OCI-LY7 (cell line): Measurements from ENCODE around the gene ECSIT. TPM values are rescaled to one million over a fixed set of nuclear protein-coding genes. Genes with fewer than 3 reads are reported as not detected.

Experiments used
- BruUV-seq: library from RNA; stranded (reverse); fragments of 400-500 nt; replicated peaks from 2 replicates; lab custom pipeline; 2021; lab: Mats Ljungman, UMichigan
- CTCF ChIA-PET: fragments of 300-600 bp; sonication (Branson Sonifier 250); formaldehyde crosslinking; loops from one replicate; lab custom pipeline; 2022; ENCODE audit warnings: antibody characterized with exemption; ENCODE audit not compliant: unreplicated experiment; lab: Charles Lee
- POLR2A ChIA-PET: fragments of 300-600 bp; sonication (Branson Sonifier 250); formaldehyde crosslinking; loops from one replicate; lab custom pipeline; 2022; ENCODE audit warnings: antibody characterized with exemption; lab: Charles Lee
- DNase-seq: peaks from one replicate; pipeline ENCODE4 v3.0.0-alpha.2; 2015; ENCODE audit warnings: low spot score
- H2AFZ ChIP-seq: fragments of 200-600 bp; sonication (generic), shearing (Covaris generic); 2 replicates; pipeline ENCODE4 v1.6.1; 2014; ENCODE audit warnings: mild to moderate bottlenecking, antibody characterized with exemption, low read length, moderate library complexity
- H3K27ac ChIP-seq: fragments of 200-600 bp; sonication (generic); 2 replicates; pipeline ENCODE4 v1.5.1; 2014; ENCODE audit warnings: mixed run types, low read depth, mild to moderate bottlenecking, moderate library complexity, low read length, inconsistent platforms; ENCODE audit not compliant: poor library complexity, severe bottlenecking
- H3K36me3 ChIP-seq: fragments of 200-600 bp; sonication (generic); 2 replicates; pipeline ENCODE4 v1.6.1; 2014; ENCODE audit warnings: mild to moderate bottlenecking, antibody characterized with exemption, low read length, moderate library complexity, mixed read lengths; ENCODE audit not compliant: insufficient read depth
- H3K4me1 ChIP-seq: fragments of 200-600 bp; sonication (generic); 2 replicates; pipeline ENCODE4 v1.5.1; 2014; ENCODE audit warnings: mild to moderate bottlenecking, low read length; ENCODE audit not compliant: insufficient read depth, poor library complexity, severe bottlenecking
- H3K4me2 ChIP-seq: fragments of 200-600 bp; sonication (generic); 2 replicates; pipeline ENCODE4 v1.6.1; 2014; ENCODE audit warnings: mild to moderate bottlenecking, low read length
- H3K4me3 ChIP-seq: fragments of 200-600 bp; sonication (generic); 2 replicates; pipeline ENCODE4 v1.5.1; 2014; ENCODE audit warnings: mild to moderate bottlenecking, low read depth, low read length; ENCODE audit not compliant: poor library complexity, severe bottlenecking
- H3K79me2 ChIP-seq: fragments of 200-600 bp; sonication (generic); 2 replicates; pipeline ENCODE4 v1.6.1; 2016; ENCODE audit warnings: low read depth, mild to moderate bottlenecking, low read length, moderate library complexity, mixed read lengths; ENCODE audit not compliant: insufficient read depth
- H3K9me2 ChIP-seq: fragments of 200-600 bp; sonication (generic); 2 replicates; pipeline ENCODE4 v1.6.1; 2016; ENCODE audit warnings: mild to moderate bottlenecking, low read length, mixed read lengths; ENCODE audit not compliant: insufficient read depth
- H3K9me3 ChIP-seq: fragments of 200-600 bp; sonication (generic); 2 replicates; pipeline ENCODE4 v1.6.1; 2014; ENCODE audit warnings: mild to moderate bottlenecking, mixed run types, low read length, mixed read lengths
- H4K20me1 ChIP-seq: fragments of 200-600 bp; sonication (generic); 2 replicates; pipeline ENCODE4 v1.6.1; 2014; ENCODE audit warnings: mild to moderate bottlenecking, antibody characterized with exemption, low read length, moderate library complexity, mixed read lengths; ENCODE audit not compliant: insufficient read depth
- EZH2phosphoT487 ChIP-seq: fragments of 200-600 bp; sonication (generic); IDR thresholded peaks from 2 replicates; pipeline ENCODE4 v1.6.1; 2018; ENCODE audit warnings: low read depth, borderline replicate concordance, mild to moderate bottlenecking, mixed run types, antibody characterized with exemption, low read length, moderate library complexity, mixed read lengths
- intact Hi-C: fragments of 100-400 bp; cut with micrococcal nuclease; formaldehyde crosslinking; loops from one replicate; pipeline ENCODE4 v1.10.0; 2022; ENCODE audit not compliant: unreplicated experiment
- total RNA-seq, 2 experiments: library from RNA; depleted of rRNA in 1 of 2; stranded (reverse); fragments of >200 nt in 1 of 2; shearing (Covaris generic) in 1 of 2; gene quantifications; 2 replicates each; pipeline ENCODE4 v1.2.3, GENCODE V29; 2014 to 2022
- TF ChIP-seq, protein P1 (sequence below): fragments of 200-600 bp; sonication (generic); conservative IDR thresholded peaks from 2 replicates; pipeline ENCODE4 v1.5.1; 2014; ENCODE audit warnings: mild to moderate bottlenecking, antibody characterized with exemption, low read length, moderate library complexity, mixed read lengths

ECSIT gene
- total RNA-seq, 2 experiments from 2014 or later = 40.6 to 59.5 TPM

DNA sequence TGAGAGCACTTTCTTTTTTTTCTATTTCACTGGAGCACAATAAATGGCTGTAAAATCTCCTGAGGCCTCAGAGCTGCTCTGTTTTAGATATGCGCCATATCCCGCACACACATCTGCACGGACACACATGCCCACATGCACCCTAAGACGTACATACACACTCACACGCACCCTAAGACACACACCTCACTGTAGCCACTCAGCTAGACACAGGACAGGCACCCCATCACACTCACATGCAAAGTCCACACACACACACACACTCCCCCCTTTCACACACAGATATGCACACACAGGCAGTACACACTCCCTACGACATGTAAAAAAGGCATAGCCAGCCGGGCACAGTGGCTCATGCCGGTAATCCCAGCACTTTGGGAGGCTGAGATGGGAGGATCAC lies 21.3 kb upstream of the ECSIT start:
- intact Hi-C loops = loop anchor here (5.0 kb wide), 1 partner anchor 37 kb away; no protein-coding TSS in a partner anchor
- CTCF ChIA-PET = no interaction called here
- no peaks in the 10 kb centered on the region for H4K20me1 ChIP-seq
- no peak for DNase-seq
- peaks cover 2% of the 10 kb centered on the region; the same call in 1 of the 2 replicates for H3K79me2 ChIP-seq
- POLR2A ChIA-PET = no interaction called here
- peaks cover 31% of the 10 kb centered on the region for H3K4me1 ChIP-seq
- no peak overlapping the region for H3K4me2 ChIP-seq
- no peaks in the 10 kb centered on the region for H3K9me2 ChIP-seq
- no peaks in the 10 kb centered on the region for H3K9me3 ChIP-seq
- no TSS peak for BruUV-seq
- no peak overlapping the region for H3K27ac ChIP-seq
- no peak for TF ChIP-seq EZH2phosphoT487
- TF ChIP-seq, protein P1, sequence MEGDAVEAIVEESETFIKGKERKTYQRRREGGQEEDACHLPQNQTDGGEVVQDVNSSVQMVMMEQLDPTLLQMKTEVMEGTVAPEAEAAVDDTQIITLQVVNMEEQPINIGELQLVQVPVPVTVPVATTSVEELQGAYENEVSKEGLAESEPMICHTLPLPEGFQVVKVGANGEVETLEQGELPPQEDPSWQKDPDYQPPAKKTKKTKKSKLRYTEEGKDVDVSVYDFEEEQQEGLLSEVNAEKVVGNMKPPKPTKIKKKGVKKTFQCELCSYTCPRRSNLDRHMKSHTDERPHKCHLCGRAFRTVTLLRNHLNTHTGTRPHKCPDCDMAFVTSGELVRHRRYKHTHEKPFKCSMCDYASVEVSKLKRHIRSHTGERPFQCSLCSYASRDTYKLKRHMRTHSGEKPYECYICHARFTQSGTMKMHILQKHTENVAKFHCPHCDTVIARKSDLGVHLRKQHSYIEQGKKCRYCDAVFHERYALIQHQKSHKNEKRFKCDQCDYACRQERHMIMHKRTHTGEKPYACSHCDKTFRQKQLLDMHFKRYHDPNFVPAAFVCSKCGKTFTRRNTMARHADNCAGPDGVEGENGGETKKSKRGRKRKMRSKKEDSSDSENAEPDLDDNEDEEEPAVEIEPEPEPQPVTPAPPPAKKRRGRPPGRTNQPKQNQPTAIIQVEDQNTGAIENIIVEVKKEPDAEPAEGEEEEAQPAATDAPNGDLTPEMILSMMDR = no peak
- H2AFZ ChIP-seq = no peak overlapping the region
- peaks cover 38% of the 10 kb centered on the region for H3K36me3 ChIP-seq
- no peak overlapping the region for H3K4me3 ChIP-seq

DNA sequence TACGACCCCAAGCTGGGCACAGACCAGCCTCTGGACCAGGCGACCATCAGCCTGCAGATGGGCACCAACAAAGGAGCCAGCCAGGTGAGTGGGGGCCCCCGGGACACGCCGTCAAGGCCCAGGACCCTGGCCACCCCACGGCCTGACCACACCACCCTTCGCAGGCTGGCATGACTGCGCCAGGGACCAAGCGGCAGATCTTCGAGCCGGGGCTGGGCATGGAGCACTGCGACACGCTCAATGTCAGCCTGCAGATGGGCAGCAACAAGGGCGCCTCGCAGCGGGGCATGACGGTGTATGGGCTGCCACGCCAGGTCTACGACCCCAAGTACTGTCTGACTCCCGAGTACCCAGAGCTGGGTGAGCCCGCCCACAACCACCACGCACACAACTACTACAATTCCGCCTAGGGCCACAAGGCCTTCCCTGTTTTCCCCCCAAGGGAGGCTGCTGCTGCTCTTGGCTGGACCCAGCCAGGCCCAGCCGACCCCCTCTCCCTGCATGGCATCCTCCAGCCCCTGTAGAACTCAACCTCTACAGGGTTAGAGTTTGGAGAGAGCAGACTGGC lies 20.5 kb upstream of the ECSIT start:
- no TSS peak for BruUV-seq
- Histone ChIP-seq H4K20me1 (no peaks in the 10 kb centered on the region), H3K4me2 (no peak overlapping the region), H3K4me3 (no peak overlapping the region), H3K27ac (no peak overlapping the region), H3K9me3 (no peaks in the 10 kb centered on the region), H3K36me3 (peaks cover 30% of the 10 kb centered on the region), H3K9me2 (no peaks in the 10 kb centered on the region), H3K4me1 (peaks cover 28% of the 10 kb centered on the region), H3K79me2 (no peaks in the 10 kb centered on the region), H2AFZ (no peak overlapping the region)
- no peak for DNase-seq
- TF ChIP-seq, protein P1 = no peak
- TF ChIP-seq EZH2phosphoT487 = no peak
- POLR2A ChIA-PET = no interaction called here
- CTCF ChIA-PET = no interaction called here
- intact Hi-C loops = no loop called here

DNA sequence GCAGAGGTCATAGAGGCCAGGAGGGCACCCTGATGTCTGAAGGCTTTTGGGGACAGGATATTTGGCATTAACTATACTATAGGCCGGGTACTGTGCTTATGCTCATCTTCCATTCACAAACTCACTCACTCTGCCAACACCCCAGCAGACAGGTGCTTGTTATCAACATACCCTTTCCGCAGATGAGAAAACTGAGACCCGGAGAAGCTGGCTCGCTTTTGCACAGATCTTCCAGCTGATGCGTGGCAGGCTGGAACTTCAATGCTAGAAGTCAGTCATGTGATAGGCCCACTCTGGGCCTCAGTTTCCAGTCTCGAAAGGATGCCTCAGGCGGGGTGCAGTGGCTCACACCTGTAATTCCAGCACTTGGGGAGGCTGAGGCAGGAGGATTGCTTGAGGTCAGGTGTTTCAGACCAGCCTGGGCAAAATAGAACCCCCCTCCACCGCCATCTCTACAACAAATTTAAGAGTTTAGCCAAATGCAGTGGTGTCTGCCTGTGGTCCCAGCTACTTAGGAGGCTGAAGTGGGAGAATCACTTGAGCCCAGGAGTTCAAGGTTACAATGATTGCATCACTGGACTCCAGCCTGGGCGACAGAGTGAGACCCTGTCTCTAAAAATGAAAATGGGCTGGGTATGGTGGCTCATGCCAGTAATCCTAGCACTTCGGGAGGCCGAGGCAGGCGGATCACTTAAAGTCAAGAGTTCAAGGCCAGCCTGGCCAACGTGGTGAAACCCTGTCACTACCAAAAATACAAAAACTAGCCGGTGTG lies 19.2 kb upstream of the ECSIT start:
- Histone ChIP-seq H4K20me1 (no peaks in the 10 kb centered on the region), H3K9me2 (no peaks in the 10 kb centered on the region), H3K27ac (no peak overlapping the region), H3K9me3 (no peaks in the 10 kb centered on the region), H3K4me1 (peaks cover 15% of the 10 kb centered on the region), H3K36me3 (peaks cover 16% of the 10 kb centered on the region), H2AFZ (no peak overlapping the region), H3K4me2 (no peak overlapping the region), H3K79me2 (no peaks in the 10 kb centered on the region), H3K4me3 (no peak overlapping the region)
- ChIA-PET CTCF (no interaction called here), POLR2A (no interaction called here)
- TF ChIP-seq EZH2phosphoT487 = no peak
- TF ChIP-seq, protein P1 = no peak
- intact Hi-C loops = no loop called here
- no TSS peak for BruUV-seq
- DNase-seq = no peak
